PFSK-1 (cell line): ENCODE data around the gene ZDHHC14.

ENCODE experiments used
- FOXP2 ChIP-seq: optimal IDR thresholded peaks from 2 replicates; pipeline ENCODE3; 2011; ENCODE audit warnings: borderline replicate concordance, control low read depth, inconsistent platforms; ENCODE audit not compliant: insufficient read depth; ENCODE audit errors: extremely low read length, extremely low read depth
- POLR2AphosphoS5 ChIP-seq: IDR thresholded peaks from 2 replicates; pipeline ENCODE4 v1.6.1; 2012; ENCODE audit warnings: low read depth, mild to moderate bottlenecking, control low read depth, low read length, moderate library complexity
- REST ChIP-seq, 2 experiments: IDR thresholded peaks; 2 replicates each; pipeline versions ENCODE4 v1.6.1 to v1.8.0; 2011 to 2012; ENCODE audit warnings: low read depth in 2 of 2, low read length in 2 of 2, control low read depth in 1 of 2, inconsistent platforms in 1 of 2, mild to moderate bottlenecking in 1 of 2, moderate library complexity in 1 of 2; ENCODE audit not compliant: insufficient read depth in 1 of 2
- SIN3A ChIP-seq: IDR thresholded peaks from 2 replicates; pipeline ENCODE4 v1.6.1; 2012; ENCODE audit warnings: mild to moderate bottlenecking, low read length, moderate library complexity, borderline replicate concordance; ENCODE audit not compliant: insufficient read depth
- TAF1 ChIP-seq: IDR thresholded peaks from 2 replicates; pipeline ENCODE4 v1.6.1; 2012; ENCODE audit warnings: low read length, control low read depth, borderline replicate concordance; ENCODE audit not compliant: insufficient read depth

The ZDHHC14 gene

GRCh38 chr6:157679605-157680580 is 298.9 kb downstream of the ZDHHC14 start:
- TF ChIP-seq POLR2AphosphoS5 (no peak), TAF1 (no peak), FOXP2 (no peak), SIN3A (no peak), REST (IDR thresholded peaks at IDR 0.05; ENCODE audit: insufficient read depth in 1 of 2, low read depth in 2 of 2, low read length in 2 of 2) (no peak)

GRCh38 chr6:157681041-157681650 is 300.2 kb downstream of the ZDHHC14 start:
- TF ChIP-seq REST (IDR thresholded peaks at IDR 0.05; ENCODE audit: insufficient read depth in 1 of 2, low read depth in 2 of 2, low read length in 2 of 2): no peak
- TF ChIP-seq POLR2AphosphoS5: no peak
- TF ChIP-seq FOXP2: no peak
- no peak for TF ChIP-seq TAF1
- no peak for TF ChIP-seq SIN3A

- TF ChIP-seq REST (IDR thresholded peaks at IDR 0.05; ENCODE audit: insufficient read depth in 1 of 2, low read depth in 2 of 2, low read length in 2 of 2): no peak
- TF ChIP-seq FOXP2: no peak
Measured at GRCh38 chr6:157682856-157683481, 302.0 kb downstream of the ZDHHC14 start.

GRCh38 chr6:157683707-157684106 is 302.7 kb downstream of the ZDHHC14 start:
- TF ChIP-seq REST (IDR thresholded peaks at IDR 0.05; ENCODE audit: insufficient read depth in 1 of 2, low read depth in 2 of 2, low read length in 2 of 2) (no peak), POLR2AphosphoS5 (no peak), FOXP2 (no peak), SIN3A (no peak), TAF1 (no peak)
